SU-DHL-6 (cell line): Measurements from ENCODE around the gene VIPR2.

Experiments used
- H2AFZ ChIP-seq: fragments of 200-600 bp; sonication (generic); 2 replicates; pipeline ENCODE4 v1.6.1; 2014; ENCODE audit warnings: low read depth, mild to moderate bottlenecking, moderate library complexity, mixed read lengths, antibody characterized with exemption, low read length; ENCODE audit not compliant: severe bottlenecking
- H3F3A ChIP-seq: fragments of 200-600 bp; shearing (Covaris generic); 2 replicates; pipeline ENCODE4 v1.6.0; 2016; ENCODE audit warnings: antibody characterized with exemption, mild to moderate bottlenecking; ENCODE audit not compliant: insufficient read depth
- H3K27ac ChIP-seq: fragments of 200-600 bp; sonication (generic); 2 replicates; pipeline ENCODE4 v1.5.1; 2016; ENCODE audit warnings: low read depth, mild to moderate bottlenecking, low read length, moderate library complexity, mixed read lengths
- H3K27me3 ChIP-seq: fragments of 200-600 bp; sonication (generic), shearing (Covaris generic); 2 replicates; pipeline ENCODE4 v1.6.0; 2014; ENCODE audit warnings: mild to moderate bottlenecking, low read length
- H3K36me3 ChIP-seq: fragments of 200-600 bp; sonication (generic); 2 replicates; pipeline ENCODE4 v1.6.1; 2014; ENCODE audit warnings: mild to moderate bottlenecking, low read length, mixed read lengths
- H3K4me2 ChIP-seq: fragments of 300-600, 200-600 bp; shearing (Covaris generic), sonication (generic); 2 replicates; pipeline ENCODE4 v1.6.0; 2014; ENCODE audit warnings: low read length, low read depth, mild to moderate bottlenecking; ENCODE audit not compliant: poor library complexity, severe bottlenecking
- H3K4me3 ChIP-seq: fragments of 200-600 bp; sonication (generic); 2 replicates; pipeline ENCODE4 v1.5.1; 2014; ENCODE audit warnings: antibody characterized with exemption, low read length, mild to moderate bottlenecking, mixed read lengths; ENCODE audit not compliant: insufficient read depth, poor library complexity, severe bottlenecking
- H3K79me2 ChIP-seq: fragments of 200-600 bp; sonication (generic); 2 replicates; pipeline ENCODE4 v1.6.1; 2014; ENCODE audit warnings: mild to moderate bottlenecking, low read length, moderate library complexity; ENCODE audit not compliant: insufficient read depth
- H3K9ac ChIP-seq: fragments of 200-600 bp; sonication (generic); 2 replicates; pipeline ENCODE4 v1.7.0; 2014; ENCODE audit warnings: mild to moderate bottlenecking, low read length
- H3K9me2 ChIP-seq: fragments of 200-600 bp; sonication (generic); replicated peaks from 2 replicates; pipeline ENCODE4 v1.6.1; 2014; ENCODE audit warnings: low read length; ENCODE audit not compliant: insufficient read depth
- H3K9me3 ChIP-seq: fragments of 200-600 bp; sonication (generic); 2 replicates; pipeline ENCODE4 v1.6.1; 2014; ENCODE audit warnings: low read length, mixed read lengths; ENCODE audit not compliant: insufficient read depth
- H4K20me1 ChIP-seq: fragments of 200-600 bp; sonication (generic); 2 replicates; pipeline ENCODE4 v1.6.1; 2014; ENCODE audit warnings: low read depth, mild to moderate bottlenecking, antibody characterized with exemption, low read length, moderate library complexity, mixed read lengths
- EZH2phosphoT487 ChIP-seq: fragments of 200-600 bp; sonication (generic), shearing (Covaris generic); conservative IDR thresholded peaks from 2 replicates; pipeline ENCODE4 v1.6.1; 2018; ENCODE audit warnings: mild to moderate bottlenecking, antibody characterized with exemption, low read length, moderate library complexity, mixed read lengths
- TF ChIP-seq, protein P1 (sequence below): fragments of 200-600 bp; sonication (generic); IDR thresholded peaks from one replicate; pipeline ENCODE4 v1.5.1; 2017; ENCODE audit warnings: antibody characterized with exemption, mild to moderate bottlenecking, low read length, moderate library complexity; ENCODE audit not compliant: insufficient read depth, poor library complexity, severe bottlenecking

The VIPR2 gene

DNA sequence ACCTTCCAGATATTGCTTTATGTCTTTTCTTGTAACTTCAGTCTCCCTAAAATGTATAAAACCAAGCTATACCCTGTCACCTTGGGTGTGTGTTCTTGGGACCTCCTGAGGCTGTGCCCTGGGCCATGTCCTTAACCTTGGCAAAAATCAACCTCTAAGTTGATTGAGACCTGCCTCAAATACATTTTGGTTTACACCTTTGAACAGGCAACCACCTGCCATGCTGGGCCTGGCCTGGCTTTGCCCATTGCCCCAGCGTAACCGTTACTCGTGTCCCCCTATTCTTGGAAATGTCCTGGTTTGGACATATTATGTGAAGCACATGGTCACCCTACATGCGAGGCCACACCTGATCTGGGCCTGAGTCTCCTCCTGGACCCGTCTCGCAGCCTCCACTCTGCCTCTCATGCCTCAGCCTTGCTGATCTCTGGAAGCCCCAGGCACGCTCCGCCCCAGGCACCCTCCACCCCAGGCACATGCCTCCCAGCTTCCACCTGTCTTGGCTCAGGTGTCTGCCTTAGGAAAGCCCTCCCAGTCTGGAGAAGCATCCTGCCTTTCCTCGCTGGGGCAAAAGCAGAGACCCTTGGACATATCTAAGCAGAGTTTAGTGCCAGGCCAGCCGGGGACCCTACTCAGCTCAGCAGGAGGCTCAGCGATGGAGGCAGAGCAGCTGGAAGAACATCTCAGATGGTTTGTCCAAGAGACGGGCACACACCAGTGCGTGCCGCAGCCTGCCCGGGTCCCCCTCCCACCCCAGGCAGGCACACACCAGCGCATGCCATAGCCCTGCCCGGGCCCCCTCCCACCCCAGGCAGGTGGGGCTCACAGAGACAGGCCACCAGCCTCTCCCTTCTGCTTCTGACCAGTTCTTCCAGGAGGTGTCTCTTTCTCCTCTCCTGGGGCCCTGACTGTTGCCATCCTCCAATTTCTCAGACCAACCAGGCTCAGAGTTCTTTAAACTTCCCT lies 4.0 kb upstream of the VIPR2 start:
- Histone ChIP-seq H3F3A (no peaks in the 10 kb centered on the region), H3K9me2 (no peaks in the 10 kb centered on the region), H3K27ac (no peak overlapping the region), H3K79me2 (no peaks in the 10 kb centered on the region), H3K4me3 (no peak overlapping the region), H3K9me3 (no peaks in the 10 kb centered on the region), H3K9ac (no peak overlapping the region), H3K27me3 (no peaks in the 10 kb centered on the region), H4K20me1 (no peaks in the 10 kb centered on the region), H3K36me3 (no peaks in the 10 kb centered on the region), H2AFZ (no peak overlapping the region), H3K4me2 (no peak overlapping the region)
- TF ChIP-seq, protein P1, sequence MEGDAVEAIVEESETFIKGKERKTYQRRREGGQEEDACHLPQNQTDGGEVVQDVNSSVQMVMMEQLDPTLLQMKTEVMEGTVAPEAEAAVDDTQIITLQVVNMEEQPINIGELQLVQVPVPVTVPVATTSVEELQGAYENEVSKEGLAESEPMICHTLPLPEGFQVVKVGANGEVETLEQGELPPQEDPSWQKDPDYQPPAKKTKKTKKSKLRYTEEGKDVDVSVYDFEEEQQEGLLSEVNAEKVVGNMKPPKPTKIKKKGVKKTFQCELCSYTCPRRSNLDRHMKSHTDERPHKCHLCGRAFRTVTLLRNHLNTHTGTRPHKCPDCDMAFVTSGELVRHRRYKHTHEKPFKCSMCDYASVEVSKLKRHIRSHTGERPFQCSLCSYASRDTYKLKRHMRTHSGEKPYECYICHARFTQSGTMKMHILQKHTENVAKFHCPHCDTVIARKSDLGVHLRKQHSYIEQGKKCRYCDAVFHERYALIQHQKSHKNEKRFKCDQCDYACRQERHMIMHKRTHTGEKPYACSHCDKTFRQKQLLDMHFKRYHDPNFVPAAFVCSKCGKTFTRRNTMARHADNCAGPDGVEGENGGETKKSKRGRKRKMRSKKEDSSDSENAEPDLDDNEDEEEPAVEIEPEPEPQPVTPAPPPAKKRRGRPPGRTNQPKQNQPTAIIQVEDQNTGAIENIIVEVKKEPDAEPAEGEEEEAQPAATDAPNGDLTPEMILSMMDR = no peak
- no peak for TF ChIP-seq EZH2phosphoT487

DNA sequence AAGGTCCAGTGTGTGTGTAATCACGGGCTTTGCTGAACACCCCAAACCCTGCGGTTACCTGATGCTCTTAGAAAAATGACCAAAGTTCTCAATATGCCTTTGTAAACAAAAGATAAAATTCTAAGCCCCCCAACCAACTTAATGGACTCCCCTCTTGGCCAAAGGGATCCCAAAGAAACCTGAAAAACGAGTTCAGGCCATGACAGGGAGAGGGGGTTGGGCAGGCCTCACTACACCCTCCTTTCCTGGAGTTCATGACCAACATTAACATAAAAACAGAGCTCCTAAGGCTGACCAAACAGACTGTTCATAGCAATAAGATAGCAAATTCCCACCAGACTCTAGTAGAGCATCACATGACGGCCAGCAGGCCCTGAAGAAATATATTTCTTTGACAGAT lies 3.0 kb upstream of the VIPR2 start:
- Histone ChIP-seq H3F3A (no peaks in the 10 kb centered on the region), H3K9me3 (no peaks in the 10 kb centered on the region), H3K27ac (no peak overlapping the region), H3K9ac (no peak overlapping the region), H2AFZ (no peak overlapping the region), H3K79me2 (no peaks in the 10 kb centered on the region), H3K4me2 (no peak overlapping the region), H3K36me3 (no peaks in the 10 kb centered on the region), H4K20me1 (no peaks in the 10 kb centered on the region), H3K27me3 (no peaks in the 10 kb centered on the region), H3K9me2 (no peaks in the 10 kb centered on the region), H3K4me3 (no peak overlapping the region)
- TF ChIP-seq EZH2phosphoT487 = no peak
- TF ChIP-seq, protein P1 = no peak

DNA sequence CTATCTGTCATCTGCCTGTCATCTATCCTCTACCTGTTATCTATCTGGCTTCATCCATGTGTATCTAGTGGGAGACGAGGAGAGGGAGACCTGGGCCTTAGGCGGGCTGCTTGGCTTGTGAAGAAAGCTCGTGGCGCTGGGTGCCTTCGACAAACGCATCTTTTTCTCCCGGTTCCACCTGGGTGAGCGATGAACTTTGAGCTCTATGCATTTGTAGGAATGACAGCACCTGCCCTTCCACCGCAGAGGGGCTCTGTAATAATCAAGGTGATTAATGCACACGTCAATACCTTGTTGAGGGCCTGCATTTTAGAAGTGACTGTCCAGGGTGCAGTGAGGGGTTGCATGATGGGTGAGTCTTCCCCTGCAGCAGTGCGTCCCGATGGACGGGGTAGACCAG lies 2.6 kb upstream of the VIPR2 start:
- Histone ChIP-seq H3F3A (no peaks in the 10 kb centered on the region), H3K9me2 (no peaks in the 10 kb centered on the region), H3K36me3 (no peaks in the 10 kb centered on the region), H3K27ac (no peak overlapping the region), H2AFZ (no peak overlapping the region), H3K27me3 (no peaks in the 10 kb centered on the region), H3K79me2 (no peaks in the 10 kb centered on the region), H3K4me2 (no peak overlapping the region), H3K9me3 (no peaks in the 10 kb centered on the region), H3K9ac (no peak overlapping the region), H4K20me1 (no peaks in the 10 kb centered on the region), H3K4me3 (no peak overlapping the region)
- no peak for TF ChIP-seq EZH2phosphoT487
- TF ChIP-seq, protein P1 = no peak
